ENCODE data around the gene FGD2. TPM values are rescaled to one million over a fixed set of nuclear protein-coding genes. Genes with fewer than 3 reads are reported as not detected.

Gene FGD2
- total RNA-seq, 2 experiments from 2014 or later: 1.2 TPM

DNA sequence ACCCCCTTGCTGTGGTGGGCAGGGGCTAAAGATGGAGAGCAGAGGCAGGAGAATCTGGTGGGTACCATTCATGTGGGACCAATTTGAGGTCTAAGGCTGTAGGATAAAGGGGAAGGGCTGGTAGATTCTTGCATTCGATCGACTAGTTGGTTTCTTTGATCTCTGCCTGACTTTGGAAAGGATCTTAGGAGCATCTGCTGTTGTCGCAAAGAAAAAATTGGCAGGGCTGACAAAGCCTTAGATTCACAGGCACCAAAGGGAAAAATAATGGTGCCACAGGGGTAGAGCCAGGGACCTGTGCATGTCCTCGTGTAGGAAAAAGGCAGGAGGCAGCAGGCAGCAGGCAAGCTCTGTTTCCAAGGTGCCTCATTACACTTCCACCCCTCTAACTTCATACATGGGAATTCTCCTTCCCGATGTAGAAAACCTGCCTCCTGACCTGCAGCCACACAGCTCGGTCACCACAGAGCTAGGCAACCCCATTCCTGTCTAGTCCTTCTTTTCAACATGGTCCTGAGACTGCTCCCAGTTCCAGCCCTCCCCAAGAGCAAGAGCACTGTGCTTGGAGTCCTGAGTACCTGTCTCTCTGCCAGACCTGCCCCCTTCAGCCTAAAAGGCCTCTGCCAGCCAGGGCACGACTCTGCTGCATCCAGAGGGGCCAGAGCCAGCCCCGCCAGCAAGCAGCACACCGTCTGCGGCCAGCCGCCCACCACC is 71.9 kb downstream of the FGD2 start:
- H3K4me3 Mint-ChIP-seq: no peak overlapping the region
- DNase-seq: no peak
- no peaks in the 10 kb centered on the region for H3K36me3 Mint-ChIP-seq (ENCODE audit: low read depth)

DNA sequence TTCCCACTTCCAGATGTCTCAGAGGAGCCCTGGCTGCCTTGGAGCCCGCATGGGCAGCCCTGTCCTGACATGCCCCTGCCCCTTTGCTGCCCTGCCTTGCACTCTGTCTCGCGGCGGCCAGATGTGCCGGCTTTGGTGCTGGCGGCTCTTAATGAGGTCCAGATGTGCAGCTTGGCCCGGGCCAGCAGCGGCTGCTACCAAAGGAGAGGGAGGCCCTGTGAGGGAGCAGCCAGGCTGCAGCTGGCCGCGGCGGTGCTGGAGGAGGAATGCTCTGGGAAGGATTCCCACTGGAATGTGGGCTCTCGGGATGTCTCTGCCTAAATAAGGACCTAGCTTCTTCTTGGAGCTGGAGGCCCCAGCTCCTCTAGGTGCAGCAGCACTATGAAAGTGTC is 72.4 kb downstream of the FGD2 start:
- intact Hi-C loops (cut with DNase I, micrococcal nuclease): no loop called here
- Histone ChIP-seq H3K36me3 (ENCODE audit: insufficient read depth, low read length) (no peaks in the 10 kb centered on the region), H3K4me1 (ENCODE audit: insufficient read depth, low read length) (no peaks in the 10 kb centered on the region), H3K9me3 (ENCODE audit: control insufficient read depth in 1 of 2, insufficient read depth in 1 of 2, low read length in 2 of 2) (no peaks in the 10 kb centered on the region), H3K4me3 (ENCODE audit: low read length) (no peak overlapping the region), H3K27ac (ENCODE audit: low read depth in 1 of 2, low read length in 2 of 2) (no peak overlapping the region), H3K27me3 (ENCODE audit: control insufficient read depth in 1 of 2, insufficient read depth in 2 of 2, low read length in 2 of 2) (no peaks in the 10 kb centered on the region)
- no peak overlapping the region for H3K4me3 Mint-ChIP-seq
- ATAC-seq (ENCODE audit: poor library complexity) (no peak), DNase-seq (no peak)
- no peak overlapping the region for H3K27ac Mint-ChIP-seq
- no peaks in the 10 kb centered on the region for H3K36me3 Mint-ChIP-seq (ENCODE audit: low read depth)
- peaks cover under 1% of the 10 kb centered on the region for H3K4me1 Mint-ChIP-seq (ENCODE audit: low read depth)
- no peaks in the 10 kb centered on the region for H3K27me3 Mint-ChIP-seq
- peaks cover 2% of the 10 kb centered on the region for H3K9me3 Mint-ChIP-seq
- CTCF ChIA-PET: interaction anchor here (0.6 kb wide), 1 partner anchor 21 kb away, joined by 3 read pairs; no protein-coding TSS in a partner anchor
- TF ChIP-seq, protein P1, sequence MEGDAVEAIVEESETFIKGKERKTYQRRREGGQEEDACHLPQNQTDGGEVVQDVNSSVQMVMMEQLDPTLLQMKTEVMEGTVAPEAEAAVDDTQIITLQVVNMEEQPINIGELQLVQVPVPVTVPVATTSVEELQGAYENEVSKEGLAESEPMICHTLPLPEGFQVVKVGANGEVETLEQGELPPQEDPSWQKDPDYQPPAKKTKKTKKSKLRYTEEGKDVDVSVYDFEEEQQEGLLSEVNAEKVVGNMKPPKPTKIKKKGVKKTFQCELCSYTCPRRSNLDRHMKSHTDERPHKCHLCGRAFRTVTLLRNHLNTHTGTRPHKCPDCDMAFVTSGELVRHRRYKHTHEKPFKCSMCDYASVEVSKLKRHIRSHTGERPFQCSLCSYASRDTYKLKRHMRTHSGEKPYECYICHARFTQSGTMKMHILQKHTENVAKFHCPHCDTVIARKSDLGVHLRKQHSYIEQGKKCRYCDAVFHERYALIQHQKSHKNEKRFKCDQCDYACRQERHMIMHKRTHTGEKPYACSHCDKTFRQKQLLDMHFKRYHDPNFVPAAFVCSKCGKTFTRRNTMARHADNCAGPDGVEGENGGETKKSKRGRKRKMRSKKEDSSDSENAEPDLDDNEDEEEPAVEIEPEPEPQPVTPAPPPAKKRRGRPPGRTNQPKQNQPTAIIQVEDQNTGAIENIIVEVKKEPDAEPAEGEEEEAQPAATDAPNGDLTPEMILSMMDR (IDR thresholded peaks at IDR 0.05): no peak
- POLR2A ChIA-PET: no interaction called here

More for the DNA sequence above, 71.9 kb downstream of the FGD2 start:
- H3K27ac Mint-ChIP-seq: no peak overlapping the region
- TF ChIP-seq, protein P1 (IDR thresholded peaks at IDR 0.05): no peak
- intact Hi-C loops (cut with DNase I, micrococcal nuclease): no loop called here
- POLR2A ChIA-PET: no interaction called here
- CTCF ChIA-PET: interaction anchor here (0.6 kb wide), 1 partner anchor 21 kb away, joined by 3 read pairs; no protein-coding TSS in a partner anchor
- Histone ChIP-seq H3K27me3 (ENCODE audit: control insufficient read depth in 1 of 2, insufficient read depth in 2 of 2, low read length in 2 of 2) (no peaks in the 10 kb centered on the region), H3K4me1 (ENCODE audit: insufficient read depth, low read length) (peaks cover 2% of the 10 kb centered on the region), H3K36me3 (ENCODE audit: insufficient read depth, low read length) (no peaks in the 10 kb centered on the region), H3K9me3 (ENCODE audit: control insufficient read depth in 1 of 2, insufficient read depth in 1 of 2, low read length in 2 of 2) (no peaks in the 10 kb centered on the region), H3K4me3 (ENCODE audit: low read length) (no peak overlapping the region), H3K27ac (ENCODE audit: low read depth in 1 of 2, low read length in 2 of 2) (no peak overlapping the region)
- H3K27me3 Mint-ChIP-seq: no peaks in the 10 kb centered on the region
- ATAC-seq (ENCODE audit: poor library complexity): no peak
- H3K9me3 Mint-ChIP-seq: peaks cover 2% of the 10 kb centered on the region
- H3K4me1 Mint-ChIP-seq (ENCODE audit: low read depth): peaks cover 6% of the 10 kb centered on the region

Other genes starting within 250 kb of the FGD2 start
- under 1 TPM; 0.19 to 0.28 TPM for gene CPNE5, start 166.2 kb upstream of the FGD2 start, total RNA-seq
- gene PPIL1, start 130.9 kb upstream of the FGD2 start, total RNA-seq: 1 to 10 TPM; 1.8 to 2.2 TPM
- gene C6orf89, start 119.7 kb upstream of the FGD2 start, total RNA-seq: 10 to 100 TPM; 23.7 to 24.0 TPM
- 1 to 10 TPM; 5.2 to 7.8 TPM for gene PI16, start 50.9 kb upstream of the FGD2 start, total RNA-seq
- gene MTCH1, start 19.5 kb upstream of the FGD2 start, total RNA-seq: 100 to 1,000 TPM; 231 to 239 TPM
- 100 to 1,000 TPM; 175 to 183 TPM for gene PIM1, start 164.5 kb downstream of the FGD2 start, total RNA-seq